Measurements from ENCODE around the gene KIFC3. TPM values are rescaled to one million over a fixed set of nuclear protein-coding genes. Genes with fewer than 3 reads are reported as not detected.

Gene KIFC3
- total RNA-seq, 4 donors from 2014 or later: 116 to 206 (median 164) TPM

DNA sequence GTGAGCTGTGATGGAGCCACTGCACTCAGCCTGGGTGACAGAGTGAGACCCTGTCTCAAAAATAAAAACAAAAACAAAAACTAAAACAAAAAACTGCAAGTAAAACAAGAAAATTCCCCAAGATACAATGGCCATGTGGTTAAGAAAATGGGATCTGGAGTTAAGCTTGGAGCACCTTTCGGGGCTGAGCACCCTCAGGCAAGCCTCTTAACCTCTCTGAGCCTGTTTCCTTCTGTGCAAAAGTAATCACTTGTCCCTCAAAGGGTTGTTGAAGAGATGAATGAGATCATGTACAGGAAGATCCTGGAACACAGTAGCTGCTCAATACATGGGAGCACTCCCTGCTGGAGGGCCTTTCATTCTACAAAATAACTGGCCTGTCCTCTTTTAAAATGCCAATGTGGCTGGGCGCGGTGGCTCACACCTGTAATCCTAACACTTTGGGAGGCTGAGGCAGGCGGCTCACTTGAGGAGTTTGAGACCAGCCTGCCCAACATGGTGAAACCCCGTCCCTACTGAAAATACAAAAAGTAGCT lies 19.8 kb upstream of the KIFC3 start:
- no peak for DNase-seq (ENCODE audit: low spot score in 2 of 2)
- intact Hi-C loops (cut with DNase I; ENCODE audit: low total_unique reads): no loop called here
- H3K4me3 ChIP-seq (ENCODE audit: low read depth, poor library complexity, severe bottlenecking): no peak overlapping the region
- WGBS, 2 donors: 96 to 97% methylated on average over 5 of the region's 5 CpGs
- TF ChIP-seq POLR2A (IDR thresholded peaks at IDR 0.05): no peak
- TF ChIP-seq, protein P1, sequence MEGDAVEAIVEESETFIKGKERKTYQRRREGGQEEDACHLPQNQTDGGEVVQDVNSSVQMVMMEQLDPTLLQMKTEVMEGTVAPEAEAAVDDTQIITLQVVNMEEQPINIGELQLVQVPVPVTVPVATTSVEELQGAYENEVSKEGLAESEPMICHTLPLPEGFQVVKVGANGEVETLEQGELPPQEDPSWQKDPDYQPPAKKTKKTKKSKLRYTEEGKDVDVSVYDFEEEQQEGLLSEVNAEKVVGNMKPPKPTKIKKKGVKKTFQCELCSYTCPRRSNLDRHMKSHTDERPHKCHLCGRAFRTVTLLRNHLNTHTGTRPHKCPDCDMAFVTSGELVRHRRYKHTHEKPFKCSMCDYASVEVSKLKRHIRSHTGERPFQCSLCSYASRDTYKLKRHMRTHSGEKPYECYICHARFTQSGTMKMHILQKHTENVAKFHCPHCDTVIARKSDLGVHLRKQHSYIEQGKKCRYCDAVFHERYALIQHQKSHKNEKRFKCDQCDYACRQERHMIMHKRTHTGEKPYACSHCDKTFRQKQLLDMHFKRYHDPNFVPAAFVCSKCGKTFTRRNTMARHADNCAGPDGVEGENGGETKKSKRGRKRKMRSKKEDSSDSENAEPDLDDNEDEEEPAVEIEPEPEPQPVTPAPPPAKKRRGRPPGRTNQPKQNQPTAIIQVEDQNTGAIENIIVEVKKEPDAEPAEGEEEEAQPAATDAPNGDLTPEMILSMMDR (IDR thresholded peaks at IDR 0.05): no peak

DNA sequence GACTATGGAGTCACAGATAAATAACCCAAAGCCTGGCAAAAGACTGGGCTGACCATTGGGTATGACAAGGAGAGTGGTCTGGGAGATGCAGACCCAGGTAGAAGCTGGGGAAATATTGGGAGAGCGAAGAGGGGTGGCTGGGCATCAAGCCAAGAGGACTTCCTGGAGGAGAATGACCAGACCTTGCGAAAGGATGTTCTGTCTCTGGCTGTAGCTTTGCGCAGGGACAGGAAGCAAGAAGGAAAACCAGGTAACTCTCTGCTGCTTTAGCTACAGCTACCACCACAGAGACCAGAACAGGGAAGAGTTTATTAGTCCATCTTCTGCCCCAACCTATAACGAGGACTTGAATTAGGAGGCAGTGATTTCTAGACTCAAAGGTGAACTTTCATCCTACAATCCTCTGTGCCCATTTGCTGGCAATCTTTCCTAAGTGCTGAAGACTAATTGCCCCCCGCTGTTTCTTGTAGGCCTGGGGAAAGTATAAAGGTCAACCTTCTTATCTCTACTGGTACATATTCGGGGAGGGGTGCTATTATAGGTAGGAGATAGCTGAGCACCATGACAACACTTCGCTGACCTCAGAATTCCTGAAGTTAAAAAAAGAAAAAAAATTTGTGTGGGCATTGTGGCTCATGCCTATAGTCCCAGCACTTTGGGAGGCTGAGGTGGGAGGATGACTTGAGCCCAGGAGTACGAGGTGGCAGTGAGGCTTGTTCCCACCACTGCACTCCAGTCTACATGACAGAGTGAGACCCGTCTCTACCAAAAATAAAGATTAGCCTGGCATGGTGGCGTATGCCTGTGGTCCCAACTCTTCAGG lies 19.1 kb upstream of the KIFC3 start:
- DNase-seq (ENCODE audit: low spot score in 2 of 2): no peak
- TF ChIP-seq POLR2A (IDR thresholded peaks at IDR 0.05): no peak
- TF ChIP-seq, protein P1 (IDR thresholded peaks at IDR 0.05): no peak
- intact Hi-C loops (cut with DNase I; ENCODE audit: low total_unique reads): no loop called here
- H3K4me3 ChIP-seq (ENCODE audit: low read depth, poor library complexity, severe bottlenecking): no peak overlapping the region
- 80 to 87% methylated on average over 10 of the region's 10 CpGs for WGBS, 2 donors

DNA sequence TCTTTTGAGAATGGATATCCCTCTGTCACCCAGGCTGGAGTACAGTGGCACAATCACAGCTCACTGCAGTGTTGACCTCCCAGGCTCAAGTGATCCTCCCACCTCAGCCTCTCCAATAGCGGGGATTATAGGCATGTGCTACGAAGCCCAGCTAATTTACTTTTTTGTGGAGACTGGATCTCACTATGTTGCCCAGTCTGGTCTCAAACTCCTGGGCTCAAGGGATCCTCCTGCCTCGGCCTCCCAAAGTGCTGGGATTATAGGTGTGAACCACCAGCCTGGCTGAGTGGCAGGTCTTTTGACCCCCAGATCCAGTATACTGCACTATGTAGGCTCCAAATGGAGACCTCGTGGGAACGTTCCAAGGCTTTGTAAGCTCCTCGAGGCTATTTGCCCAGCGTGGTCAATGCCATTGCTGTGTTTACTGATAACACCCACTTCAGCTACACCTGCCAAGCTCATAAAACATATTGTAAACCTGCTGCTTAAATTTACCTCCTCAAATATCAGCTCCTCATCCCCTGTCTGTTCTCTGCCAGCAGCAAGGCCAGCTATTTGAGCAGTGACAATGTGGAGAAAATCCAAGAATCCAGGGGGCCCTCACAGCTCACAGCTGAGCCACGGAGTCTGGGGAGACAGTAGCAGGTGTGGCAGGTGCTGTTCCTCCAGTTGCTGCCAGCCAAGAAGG lies 16.2 kb upstream of the KIFC3 start:
- no peak overlapping the region for H3K4me3 ChIP-seq (ENCODE audit: low read depth, poor library complexity, severe bottlenecking)
- no peak for DNase-seq (ENCODE audit: low spot score in 2 of 2)
- TF ChIP-seq, protein P1 (IDR thresholded peaks at IDR 0.05): no peak
- TF ChIP-seq POLR2A (IDR thresholded peaks at IDR 0.05): no peak
- intact Hi-C loops (cut with DNase I; ENCODE audit: low total_unique reads): no loop called here
- WGBS, 2 donors: 71 to 77% methylated on average over 7 to 8 of the region's 8 CpGs

DNA sequence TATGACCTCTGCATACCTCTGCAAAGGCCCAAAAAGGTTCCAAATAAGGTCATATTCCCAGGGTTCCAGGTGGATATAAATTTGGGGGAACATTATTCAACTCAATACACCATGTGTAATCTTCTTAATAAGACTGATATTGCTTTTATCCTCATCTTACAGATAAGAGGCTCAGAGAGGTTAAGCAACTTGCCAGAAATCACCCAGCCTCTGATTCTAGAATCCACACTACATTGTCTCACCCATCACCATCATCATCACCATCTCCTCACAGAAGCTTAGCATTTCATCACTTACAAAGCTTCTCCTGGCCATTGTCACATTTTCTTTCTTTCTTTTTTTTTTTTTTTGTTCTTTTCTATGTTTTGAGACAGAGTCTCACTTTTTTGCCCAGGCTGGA lies 15.4 kb upstream of the KIFC3 start:
- H3K4me3 ChIP-seq (ENCODE audit: low read depth, poor library complexity, severe bottlenecking): no peak overlapping the region
- no peak for DNase-seq (ENCODE audit: low spot score in 2 of 2)
- TF ChIP-seq, protein P1 (IDR thresholded peaks at IDR 0.05): no peak
- TF ChIP-seq POLR2A (IDR thresholded peaks at IDR 0.05): no peak
- intact Hi-C loops (cut with DNase I; ENCODE audit: low total_unique reads): no loop called here

DNA sequence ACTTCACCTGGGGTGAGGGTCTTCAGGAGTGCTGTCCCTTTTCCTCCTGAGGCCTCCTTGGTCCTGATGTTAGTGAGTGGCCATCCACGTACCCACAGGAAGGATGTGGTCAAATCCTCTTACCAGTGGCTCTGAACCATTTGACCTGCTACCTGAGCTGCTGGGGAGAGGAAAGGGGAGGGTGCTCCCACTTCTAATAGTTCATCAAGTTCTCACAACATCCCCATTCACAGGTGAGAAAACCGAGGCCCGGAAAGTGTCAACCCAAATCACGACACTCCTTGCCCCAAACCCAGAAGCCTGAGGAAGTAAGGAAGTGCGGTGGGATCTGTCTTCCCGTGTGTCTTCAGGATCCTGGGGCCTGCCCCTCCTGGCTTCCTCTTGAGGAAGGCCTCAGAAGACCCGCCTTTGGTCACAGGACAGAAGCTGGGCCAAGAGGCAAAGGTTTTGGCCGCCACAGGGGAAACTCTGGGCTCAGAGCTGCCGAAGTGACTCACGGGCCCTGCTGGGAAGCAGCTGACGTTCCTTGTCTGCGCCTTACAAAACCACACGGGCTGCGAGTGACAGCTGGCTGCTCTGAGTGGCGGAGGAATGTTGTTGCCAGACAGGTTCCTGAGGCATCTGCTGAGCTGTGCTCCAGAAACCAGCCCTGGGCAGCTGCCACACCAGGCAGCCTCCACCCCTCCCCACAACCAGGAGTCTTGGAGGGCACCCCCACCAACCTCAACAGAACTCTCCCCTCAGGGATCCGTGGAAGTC lies 13.9 kb upstream of the KIFC3 start:
- 10 to 21% methylated on average over 14 to 16 of the region's 16 CpGs for WGBS, 2 donors
- intact Hi-C loops (cut with DNase I; ENCODE audit: low total_unique reads): no loop called here
- peak; percentile 95 to 98 for DNase-seq (ENCODE audit: low spot score in 2 of 2)
- no peak overlapping the region for H3K4me3 ChIP-seq (ENCODE audit: low read depth, poor library complexity, severe bottlenecking)
- TF ChIP-seq, protein P1 (IDR thresholded peaks at IDR 0.05): no peak
- no peak for TF ChIP-seq POLR2A (IDR thresholded peaks at IDR 0.05)
